NCI-H187 treated with DMSO at 0.1 percent for 48 hours (cell line): ENCODE results near the gene ITPR1.
"Not testable (repeated sequence)": the region's sequence is repeated elsewhere in the genome, so short reads cannot be mapped to it uniquely, and the experiment has no call there.

Source experiments
- DNase-seq: peaks from one replicate; lab custom pipeline; 2025; lab: John Stamatoyannopoulos, UW

The ITPR1 gene

GRCh38 chr3:4758957-4759656 lies 266.0 kb downstream of the ITPR1 start:
- no peak for DNase-seq

- DNase-seq: no peak
Observed at GRCh38 chr3:4759689-4760312, 266.7 kb downstream of the ITPR1 start.

GRCh38 chr3:4761759-4762158 lies 268.6 kb downstream of the ITPR1 start:
- DNase-seq: no peak

GRCh38 chr3:4762481-4763230 lies 269.5 kb downstream of the ITPR1 start:
- not testable (repeated sequence) for DNase-seq

GRCh38 chr3:4763604-4764247 lies 270.6 kb downstream of the ITPR1 start:
- no peak for DNase-seq

- no peak for DNase-seq
Observed at GRCh38 chr3:4765212-4765611, 272.1 kb downstream of the ITPR1 start.

- no peak for DNase-seq
Observed at GRCh38 chr3:4766263-4766662, 273.1 kb downstream of the ITPR1 start.

- DNase-seq: no peak
Observed at GRCh38 chr3:4766716-4767499, 273.8 kb downstream of the ITPR1 start.

- no peak for DNase-seq
Observed at GRCh38 chr3:4768021-4768420, 274.9 kb downstream of the ITPR1 start.

GRCh38 chr3:4768521-4768920 lies 275.4 kb downstream of the ITPR1 start:
- DNase-seq: no peak

- DNase-seq: no peak
Observed at GRCh38 chr3:4770561-4770960, 277.4 kb downstream of the ITPR1 start.

GRCh38 chr3:4771243-4771642 lies 278.1 kb downstream of the ITPR1 start:
- DNase-seq: no peak

GRCh38 chr3:4772171-4772804 lies 279.1 kb downstream of the ITPR1 start:
- DNase-seq: no peak

- no peak for DNase-seq
Observed at GRCh38 chr3:4772858-4773257, 279.7 kb downstream of the ITPR1 start.

GRCh38 chr3:4773583-4773982 lies 280.4 kb downstream of the ITPR1 start:
- DNase-seq: no peak

GRCh38 chr3:4774531-4774930 lies 281.4 kb downstream of the ITPR1 start:
- DNase-seq: no peak

- DNase-seq: no peak
Observed at GRCh38 chr3:4776399-4776979, 283.3 kb downstream of the ITPR1 start.

GRCh38 chr3:4776980-4777581 lies 283.9 kb downstream of the ITPR1 start:
- no peak for DNase-seq

- no peak for DNase-seq
Observed at GRCh38 chr3:4778119-4778518, 285.0 kb downstream of the ITPR1 start.

- no peak for DNase-seq
Observed at GRCh38 chr3:4778740-4779139, 285.6 kb downstream of the ITPR1 start.

GRCh38 chr3:4780545-4780957 lies 287.4 kb downstream of the ITPR1 start:
- DNase-seq: no peak
